ENCODE results near the gene ATP6V1C2. TPM values are rescaled to one million over a fixed set of nuclear protein-coding genes. Genes with fewer than 3 reads are reported as not detected.
A peak's percentile ranks its signal among the peaks of the same experiment; 100 is the strongest.
"Not testable (repeated sequence)": the region's sequence is repeated elsewhere in the genome, so short reads cannot be mapped to it uniquely, and the experiment has no call there.

Gene ATP6V1C2
- total RNA-seq, 1 donor from 2014 or later = 0.69 TPM

DNA sequence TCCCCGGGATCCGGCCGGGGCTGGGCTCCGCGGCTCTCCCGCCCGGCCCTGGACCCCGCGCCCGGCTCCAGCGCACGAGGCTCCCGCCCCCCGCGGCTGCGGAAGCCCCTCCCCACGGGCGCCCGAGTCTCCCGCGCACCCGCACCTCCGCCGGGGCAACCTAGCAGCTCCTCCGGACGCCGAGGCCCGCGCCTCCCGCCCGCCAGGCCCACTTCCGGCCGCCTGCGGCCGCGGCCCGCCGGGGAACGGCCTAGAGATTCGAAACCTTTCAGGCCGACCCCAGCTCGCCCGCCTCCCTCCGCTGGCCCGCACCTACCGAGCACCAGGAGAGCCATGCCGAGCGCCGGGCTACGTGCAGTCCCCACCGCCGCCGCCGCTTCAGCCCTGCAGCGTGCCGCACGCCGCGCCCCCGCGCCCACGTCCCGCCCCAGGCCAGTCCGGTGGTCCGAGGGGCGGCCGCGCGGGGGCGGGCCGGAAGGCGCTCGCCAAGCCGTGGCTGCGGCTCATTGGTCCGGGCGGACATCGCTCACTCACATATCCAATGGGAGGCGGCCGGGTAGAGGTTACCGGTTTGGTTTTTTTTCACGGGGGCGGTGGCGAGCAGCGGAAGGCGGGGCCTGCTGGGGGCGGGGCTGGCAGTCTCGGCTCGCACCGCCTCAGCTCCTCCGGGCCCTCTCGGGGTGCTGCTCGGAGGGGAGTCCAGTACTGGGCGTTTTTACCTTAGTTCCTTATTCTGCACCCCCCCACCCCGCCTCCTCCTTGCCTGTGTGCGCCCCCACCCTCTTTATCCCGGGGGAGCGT, 91.1 kb downstream of the ATP6V1C2 start, which contains the start of gene PDIA6:
Gene PDIA6 (minus strand): TSS at position 424 of the 801 bp plus-strand sequence. CDS start 89 bp downstream, at position 335.
- no peaks in the 10 kb centered on the region for H3K9me3 ChIP-seq (replicated peaks)
- peaks cover 67% of the 10 kb centered on the region for H3K4me1 ChIP-seq
- peaks cover 6% of the 10 kb centered on the region for H3K36me3 ChIP-seq
- intact Hi-C loops (cut with micrococcal nuclease) = no loop called here
- H3K27me3 ChIP-seq (ENCODE audit: low read depth) = no peaks in the 10 kb centered on the region
- TF ChIP-seq, protein P1, sequence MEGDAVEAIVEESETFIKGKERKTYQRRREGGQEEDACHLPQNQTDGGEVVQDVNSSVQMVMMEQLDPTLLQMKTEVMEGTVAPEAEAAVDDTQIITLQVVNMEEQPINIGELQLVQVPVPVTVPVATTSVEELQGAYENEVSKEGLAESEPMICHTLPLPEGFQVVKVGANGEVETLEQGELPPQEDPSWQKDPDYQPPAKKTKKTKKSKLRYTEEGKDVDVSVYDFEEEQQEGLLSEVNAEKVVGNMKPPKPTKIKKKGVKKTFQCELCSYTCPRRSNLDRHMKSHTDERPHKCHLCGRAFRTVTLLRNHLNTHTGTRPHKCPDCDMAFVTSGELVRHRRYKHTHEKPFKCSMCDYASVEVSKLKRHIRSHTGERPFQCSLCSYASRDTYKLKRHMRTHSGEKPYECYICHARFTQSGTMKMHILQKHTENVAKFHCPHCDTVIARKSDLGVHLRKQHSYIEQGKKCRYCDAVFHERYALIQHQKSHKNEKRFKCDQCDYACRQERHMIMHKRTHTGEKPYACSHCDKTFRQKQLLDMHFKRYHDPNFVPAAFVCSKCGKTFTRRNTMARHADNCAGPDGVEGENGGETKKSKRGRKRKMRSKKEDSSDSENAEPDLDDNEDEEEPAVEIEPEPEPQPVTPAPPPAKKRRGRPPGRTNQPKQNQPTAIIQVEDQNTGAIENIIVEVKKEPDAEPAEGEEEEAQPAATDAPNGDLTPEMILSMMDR (IDR thresholded peaks at IDR 0.05; ENCODE audit: borderline replicate concordance) = peak; percentile 45
- peak within 1 kb of the TSS; percentile 91 for H3K27ac ChIP-seq (replicated peaks)
- peak within 1 kb of the TSS; percentile 73 for H3K4me3 ChIP-seq
- peak; percentile 98 for DNase-seq

DNA sequence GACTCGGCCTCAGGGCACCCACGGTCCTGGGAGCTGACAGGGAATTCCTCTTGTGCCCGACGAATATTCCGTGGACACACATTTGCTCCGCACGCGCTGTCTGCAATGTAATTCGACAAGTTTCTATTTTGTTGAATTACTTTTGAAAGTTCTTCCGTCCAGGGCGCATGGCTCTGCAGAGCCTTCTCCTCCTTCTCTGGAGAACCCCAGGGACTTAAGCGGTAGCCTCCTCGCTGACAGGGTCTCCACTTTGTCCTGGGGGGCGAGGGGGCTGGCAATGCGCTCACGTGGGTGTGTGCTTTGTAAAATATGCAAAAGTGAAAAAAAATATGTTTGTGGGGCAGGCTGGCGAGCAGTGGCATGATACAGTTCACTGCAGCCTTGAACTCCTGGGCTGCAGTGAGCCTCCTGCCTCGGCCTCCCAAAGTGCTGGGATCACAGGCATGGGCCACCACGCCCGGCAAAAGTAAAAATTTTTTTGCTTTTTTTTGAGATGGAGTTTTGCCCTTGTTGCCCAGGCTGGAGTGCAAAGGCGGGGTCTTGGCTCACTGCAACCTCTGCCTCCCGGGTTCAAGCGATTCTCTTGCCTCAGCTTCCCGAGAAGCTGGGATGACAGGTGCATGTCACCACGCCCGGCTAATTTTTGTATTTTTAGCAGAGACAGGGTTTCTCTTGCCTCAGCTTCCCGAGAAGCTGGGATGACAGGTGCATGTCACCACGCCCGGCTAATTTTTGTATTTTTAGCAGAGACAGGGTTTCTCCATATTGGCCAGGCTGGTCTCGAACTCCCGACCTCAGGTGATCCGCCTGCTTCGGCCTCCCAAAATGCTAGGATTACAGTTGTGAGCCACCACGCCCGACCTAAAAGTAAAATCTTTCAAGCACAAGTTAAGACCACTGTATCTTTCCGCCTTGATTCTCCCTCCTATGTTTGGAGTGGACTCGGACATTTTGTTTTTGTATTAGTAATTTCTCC, 92.0 kb downstream of the ATP6V1C2 start:
- H3K9me3 ChIP-seq (replicated peaks); DNase-seq; H3K36me3 ChIP-seq; H3K27me3 ChIP-seq (ENCODE audit: low read depth); intact Hi-C loops (cut with micrococcal nuclease): not testable (repeated sequence)
- peaks cover 59% of the 10 kb centered on the region for H3K4me1 ChIP-seq
- peak overlapping the region; percentile 91 for H3K27ac ChIP-seq (replicated peaks)
- H3K4me3 ChIP-seq = peak overlapping the region; percentile 73

DNA sequence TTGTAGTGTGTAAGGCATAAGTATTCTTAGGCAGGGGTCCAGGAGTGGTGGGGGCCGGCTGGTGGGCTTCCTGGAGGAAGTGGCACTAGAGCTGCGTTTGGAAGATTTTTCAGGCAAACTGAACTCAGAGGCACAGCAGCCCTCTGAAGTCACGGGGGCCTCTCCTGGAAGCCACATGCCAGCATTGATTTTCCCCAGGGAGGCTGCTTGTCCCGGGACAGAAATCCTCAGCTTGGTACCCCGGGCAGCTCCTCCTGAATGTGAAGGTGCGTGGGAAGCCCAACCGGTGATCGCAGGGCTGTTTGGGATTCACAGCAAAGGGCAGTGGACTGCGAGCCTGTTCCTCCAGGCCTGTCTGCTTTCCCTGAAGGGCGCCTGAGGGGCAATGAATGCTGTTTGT, 92.7 kb downstream of the ATP6V1C2 start:
- intact Hi-C loops (cut with micrococcal nuclease) = no loop called here

DNA sequence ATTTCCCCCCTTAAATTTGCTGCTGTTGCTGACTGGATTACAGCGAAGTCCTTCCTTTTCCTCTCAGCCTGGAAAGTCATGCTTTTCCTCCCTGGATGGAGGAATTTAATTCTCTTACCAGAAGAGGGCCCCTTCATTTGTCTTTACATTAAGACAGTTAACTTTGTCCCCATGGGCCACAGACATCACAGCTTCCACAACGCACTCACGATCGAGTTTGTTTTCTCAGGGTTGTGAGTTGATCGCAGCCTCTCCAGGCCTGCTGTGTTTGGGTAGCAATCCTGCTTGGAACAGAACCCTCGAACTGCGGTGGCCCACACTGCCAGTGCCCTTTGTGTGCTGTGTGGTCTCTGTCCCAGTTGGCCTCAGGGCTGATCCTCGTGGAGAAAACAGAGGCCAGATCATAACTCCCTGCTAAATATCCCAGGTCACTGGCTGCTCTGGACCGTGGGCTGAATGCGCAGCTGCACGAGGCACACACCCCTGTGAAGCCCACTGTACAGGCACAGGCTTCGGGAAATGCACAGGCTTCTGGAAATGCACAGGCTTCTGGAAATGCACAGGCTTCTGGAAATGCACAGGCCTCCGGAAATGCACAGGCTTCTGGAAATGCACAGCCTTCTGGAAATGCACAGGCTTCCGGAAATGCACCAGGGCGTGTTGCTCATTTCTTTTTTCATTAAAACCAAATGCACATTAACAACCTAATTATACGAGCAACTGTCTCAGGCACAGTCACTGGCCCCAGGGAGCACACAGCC, 93.3 kb downstream of the ATP6V1C2 start:
- Histone ChIP-seq H3K4me3 (no peak overlapping the region), H3K9me3 (replicated peaks) (no peaks in the 10 kb centered on the region), H3K27ac (replicated peaks) (peak overlapping the region; percentile 73), H3K4me1 (peaks cover 48% of the 10 kb centered on the region), H3K36me3 (no peaks in the 10 kb centered on the region), H3K27me3 (ENCODE audit: low read depth) (no peaks in the 10 kb centered on the region)
- TF ChIP-seq, protein P1 (IDR thresholded peaks at IDR 0.05; ENCODE audit: borderline replicate concordance) = no peak
- intact Hi-C loops (cut with micrococcal nuclease) = no loop called here
- no peak for DNase-seq

More for the DNA sequence above, 92.7 kb downstream of the ATP6V1C2 start:
- peaks cover 52% of the 10 kb centered on the region for H3K4me1 ChIP-seq
- no peaks in the 10 kb centered on the region for H3K27me3 ChIP-seq (ENCODE audit: low read depth)
- peak overlapping the region; percentile 73 for H3K27ac ChIP-seq (replicated peaks)
- TF ChIP-seq, protein P1 (IDR thresholded peaks at IDR 0.05; ENCODE audit: borderline replicate concordance) = no peak
- H3K36me3 ChIP-seq = no peaks in the 10 kb centered on the region
- no peak overlapping the region for H3K4me3 ChIP-seq
- no peak for DNase-seq
- H3K9me3 ChIP-seq (replicated peaks) = no peaks in the 10 kb centered on the region

DNA sequence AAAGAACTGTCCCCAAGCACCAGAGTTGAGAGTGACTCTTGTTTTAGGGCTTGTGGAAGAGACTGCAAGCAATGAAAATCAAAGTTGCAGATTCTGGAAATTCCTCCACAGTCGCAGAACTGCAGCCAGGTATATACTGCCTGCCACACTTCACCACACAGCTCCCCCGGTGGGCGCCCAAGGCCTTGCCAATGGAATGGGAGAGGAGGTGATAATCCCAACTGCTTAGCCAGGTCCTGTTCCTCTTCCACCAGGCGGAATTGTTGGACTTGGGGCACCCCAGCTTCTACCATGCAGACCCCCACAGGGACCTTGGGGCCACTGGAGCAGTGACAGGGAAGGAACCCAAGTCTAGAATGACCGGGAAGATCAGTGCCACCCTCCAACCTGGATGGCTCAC, 96.0 kb downstream of the ATP6V1C2 start:
- Histone ChIP-seq H3K9me3 (replicated peaks) (no peaks in the 10 kb centered on the region), H3K4me1 (peaks cover 33% of the 10 kb centered on the region), H3K4me3 (no peak overlapping the region), H3K27me3 (ENCODE audit: low read depth) (no peaks in the 10 kb centered on the region), H3K27ac (replicated peaks) (no peak overlapping the region), H3K36me3 (no peaks in the 10 kb centered on the region)
- TF ChIP-seq, protein P1 (IDR thresholded peaks at IDR 0.05; ENCODE audit: borderline replicate concordance) = no peak
- DNase-seq = no peak
- intact Hi-C loops (cut with micrococcal nuclease) = no loop called here

GRCh38 chr2:10818305-10818704, 96.9 kb downstream of the ATP6V1C2 start:
- peaks cover 28% of the 10 kb centered on the region for H3K4me1 ChIP-seq
- DNase-seq; H3K27ac ChIP-seq (replicated peaks); H3K9me3 ChIP-seq (replicated peaks); intact Hi-C loops (cut with micrococcal nuclease); H3K36me3 ChIP-seq; H3K27me3 ChIP-seq (ENCODE audit: low read depth); H3K4me3 ChIP-seq: not testable (repeated sequence)
